Astrocyte (in vitro differentiated cells and primary cell): ENCODE measurements around the gene APOB. TPM values are rescaled to one million over a fixed set of nuclear protein-coding genes. Genes with fewer than 3 reads are reported as not detected.

Source experiments
- DNase-seq: peaks from one replicate; pipeline ENCODE4 v3.0.0-alpha.2; 2010; ENCODE audit warnings: low read depth
- FAIRE-seq: peaks from 2 replicates; lab custom pipeline; 2011; peaks lifted over from hg19 to GRCh38; lab: Jason Lieb, UNC
- H2AFZ ChIP-seq: 2 replicates; pipeline ENCODE4 v1.6.0; 2012; ENCODE audit warnings: low read depth, low read length, inconsistent platforms
- H3K27ac ChIP-seq: 2 replicates; pipeline ENCODE4 v1.5.1; 2011; ENCODE audit warnings: low read depth, low read length, inconsistent platforms
- H3K27me3 ChIP-seq: 2 replicates; pipeline ENCODE4 v1.6.0; 2011; ENCODE audit warnings: low read length, inconsistent platforms; ENCODE audit not compliant: insufficient read depth
- H3K36me3 ChIP-seq: 2 replicates; pipeline ENCODE4 v1.5.1; 2011; ENCODE audit warnings: low read length, inconsistent platforms; ENCODE audit not compliant: insufficient read depth
- H3K4me1 ChIP-seq: 2 replicates; pipeline ENCODE4 v1.5.1; 2011; ENCODE audit warnings: low read length, inconsistent platforms; ENCODE audit not compliant: insufficient read depth
- H3K4me2 ChIP-seq: 2 replicates; pipeline ENCODE4 v1.6.0; 2012; ENCODE audit warnings: low read length, inconsistent platforms
- H3K4me3 ChIP-seq: 2 replicates; pipeline ENCODE4 v1.5.1; 2011; ENCODE audit warnings: low read depth, mild to moderate bottlenecking, low read length, inconsistent platforms; ENCODE audit not compliant: insufficient read depth
- H3K79me2 ChIP-seq: 2 replicates; pipeline ENCODE4 v1.6.0; 2012; ENCODE audit warnings: mild to moderate bottlenecking, low read length, inconsistent platforms; ENCODE audit not compliant: insufficient read depth
- H3K9ac ChIP-seq: 2 replicates; pipeline ENCODE4 v1.6.0; 2012; ENCODE audit warnings: mild to moderate bottlenecking, low read length, inconsistent platforms
- H3K9me3 ChIP-seq: 2 replicates; pipeline ENCODE4 v1.5.1; 2012; ENCODE audit warnings: low read depth, mild to moderate bottlenecking, low read length, inconsistent platforms; ENCODE audit not compliant: insufficient read depth
- H4K20me1 ChIP-seq: 2 replicates; pipeline ENCODE4 v1.6.0; 2012; ENCODE audit warnings: low read length, inconsistent platforms; ENCODE audit not compliant: insufficient read depth
- H3K27ac Mint-ChIP-seq: one replicate; pipeline ENCODE4 v1.8.0; 2021; ENCODE audit warnings: mild to moderate bottlenecking, mixed read lengths; ENCODE audit not compliant: unreplicated experiment
- H3K27me3 Mint-ChIP-seq: one replicate; pipeline ENCODE4 v1.8.0; 2021; ENCODE audit warnings: low read depth, mixed read lengths; ENCODE audit not compliant: unreplicated experiment
- H3K36me3 Mint-ChIP-seq: one replicate; pipeline ENCODE4 v1.8.0; 2021; ENCODE audit warnings: low read depth, mixed read lengths; ENCODE audit not compliant: unreplicated experiment
- H3K4me1 Mint-ChIP-seq: one replicate; pipeline ENCODE4 v1.8.0; 2021; ENCODE audit warnings: low read depth, mixed read lengths; ENCODE audit not compliant: unreplicated experiment
- H3K4me3 Mint-ChIP-seq: one replicate; pipeline ENCODE4 v1.8.0; 2021; ENCODE audit warnings: mild to moderate bottlenecking, moderate library complexity, mixed read lengths; ENCODE audit not compliant: unreplicated experiment
- H3K9me3 Mint-ChIP-seq: one replicate; pipeline ENCODE4 v1.8.0; 2021; ENCODE audit warnings: mild to moderate bottlenecking, mixed read lengths; ENCODE audit not compliant: unreplicated experiment
- EZH2 ChIP-seq: IDR thresholded peaks from 2 replicates; pipeline ENCODE4 v1.6.1; 2012; ENCODE audit warnings: mild to moderate bottlenecking, low read length, inconsistent platforms; ENCODE audit not compliant: insufficient read depth
- total RNA-seq: library from RNA; stranded (reverse); gene quantifications from 2 replicates; pipeline ENCODE4 v1.2.1, GENCODE V29; 2021
- TF ChIP-seq, protein P1 (sequence below): IDR thresholded peaks from 2 replicates; pipeline ENCODE4 v1.5.1; 2011; ENCODE audit warnings: low read depth, mild to moderate bottlenecking, inconsistent platforms, low read length, moderate library complexity; ENCODE audit not compliant: insufficient read depth

Gene APOB
- total RNA-seq, 1 donor from 2014 or later = 0.05 TPM

DNA sequence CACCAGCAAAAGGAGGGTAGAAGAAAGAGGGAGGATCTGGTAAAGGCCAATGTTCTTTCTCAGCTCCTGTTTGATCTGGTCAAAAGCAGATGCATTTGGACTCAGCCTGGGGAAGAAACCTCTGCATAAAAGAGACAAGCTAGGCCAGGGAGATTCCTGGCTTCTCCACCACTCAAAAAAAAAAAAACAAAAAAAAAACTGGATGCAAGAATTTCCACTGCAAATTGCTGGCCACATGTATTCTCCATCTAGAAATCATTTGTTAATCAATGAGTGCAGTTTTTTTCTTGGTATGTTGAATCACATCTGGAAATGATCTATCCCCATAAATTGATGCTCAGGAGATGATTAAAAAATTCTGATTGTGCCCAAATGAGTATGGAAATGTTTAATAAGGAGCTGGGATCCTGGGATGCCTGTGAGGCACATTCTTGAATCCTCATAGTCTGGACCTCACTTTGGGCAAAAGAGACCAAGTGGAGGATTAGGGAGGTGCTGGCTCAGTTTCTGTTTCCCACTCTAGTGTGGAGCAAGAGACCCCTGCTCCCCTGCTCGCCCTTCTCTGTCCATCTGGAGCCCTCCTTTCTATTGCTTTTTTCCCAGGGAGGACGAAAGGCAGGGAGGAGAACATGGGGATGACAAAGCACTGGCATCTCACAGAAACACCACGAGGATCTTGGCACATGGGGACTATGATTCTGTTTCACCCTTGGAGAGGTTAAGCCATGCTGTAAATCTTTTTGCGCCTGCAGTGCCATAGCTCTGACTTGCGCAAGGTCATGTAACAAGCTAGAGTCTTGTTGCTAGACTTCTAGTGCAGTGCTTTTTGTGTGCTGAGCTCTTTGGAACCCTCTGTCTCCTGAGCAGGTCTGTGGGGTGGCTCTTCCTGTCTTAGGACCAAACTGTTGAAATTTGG is 57.6 kb downstream of the APOB start:
- no peaks in the 10 kb centered on the region for H3K36me3 Mint-ChIP-seq
- H3K27me3 Mint-ChIP-seq = peaks cover 37% of the 10 kb centered on the region
- H3K9me3 Mint-ChIP-seq = peaks cover 2% of the 10 kb centered on the region
- no peaks in the 10 kb centered on the region for H4K20me1 ChIP-seq
- no peaks in the 10 kb centered on the region for H3K36me3 ChIP-seq
- no peak overlapping the region for H3K27ac Mint-ChIP-seq
- H3K4me3 Mint-ChIP-seq = no peak overlapping the region
- no peaks in the 10 kb centered on the region for H3K79me2 ChIP-seq
- no peaks in the 10 kb centered on the region for H3K4me1 Mint-ChIP-seq
- H3K4me3 ChIP-seq = no peak overlapping the region
- no peak overlapping the region for H3K27ac ChIP-seq
- DNase-seq = no peak
- H3K9ac ChIP-seq = no peak overlapping the region
- no peak overlapping the region for H3K4me2 ChIP-seq
- H3K27me3 ChIP-seq = peaks cover 2% of the 10 kb centered on the region
- FAIRE-seq = no peak
- no peaks in the 10 kb centered on the region for H3K9me3 ChIP-seq
- no peak overlapping the region for H2AFZ ChIP-seq
- H3K4me1 ChIP-seq = no peaks in the 10 kb centered on the region
- no peak for TF ChIP-seq EZH2

GRCh38 chr2:20985062-20985461 is 58.8 kb downstream of the APOB start:
- Mint-ChIP-seq H3K27me3 (peaks cover 38% of the 10 kb centered on the region), H3K4me1 (no peaks in the 10 kb centered on the region), H3K9me3 (no peaks in the 10 kb centered on the region), H3K27ac (no peak overlapping the region), H3K36me3 (no peaks in the 10 kb centered on the region), H3K4me3 (no peak overlapping the region)
- Histone ChIP-seq H3K9me3 (no peaks in the 10 kb centered on the region), H4K20me1 (no peaks in the 10 kb centered on the region), H3K36me3 (no peaks in the 10 kb centered on the region), H3K79me2 (no peaks in the 10 kb centered on the region), H3K9ac (no peak overlapping the region), H3K4me1 (no peaks in the 10 kb centered on the region), H3K27ac (no peak overlapping the region), H3K4me2 (no peak overlapping the region), H3K4me3 (no peak overlapping the region), H2AFZ (no peak overlapping the region), H3K27me3 (peaks cover 1% of the 10 kb centered on the region)
- FAIRE-seq = no peak
- TF ChIP-seq, protein P1, sequence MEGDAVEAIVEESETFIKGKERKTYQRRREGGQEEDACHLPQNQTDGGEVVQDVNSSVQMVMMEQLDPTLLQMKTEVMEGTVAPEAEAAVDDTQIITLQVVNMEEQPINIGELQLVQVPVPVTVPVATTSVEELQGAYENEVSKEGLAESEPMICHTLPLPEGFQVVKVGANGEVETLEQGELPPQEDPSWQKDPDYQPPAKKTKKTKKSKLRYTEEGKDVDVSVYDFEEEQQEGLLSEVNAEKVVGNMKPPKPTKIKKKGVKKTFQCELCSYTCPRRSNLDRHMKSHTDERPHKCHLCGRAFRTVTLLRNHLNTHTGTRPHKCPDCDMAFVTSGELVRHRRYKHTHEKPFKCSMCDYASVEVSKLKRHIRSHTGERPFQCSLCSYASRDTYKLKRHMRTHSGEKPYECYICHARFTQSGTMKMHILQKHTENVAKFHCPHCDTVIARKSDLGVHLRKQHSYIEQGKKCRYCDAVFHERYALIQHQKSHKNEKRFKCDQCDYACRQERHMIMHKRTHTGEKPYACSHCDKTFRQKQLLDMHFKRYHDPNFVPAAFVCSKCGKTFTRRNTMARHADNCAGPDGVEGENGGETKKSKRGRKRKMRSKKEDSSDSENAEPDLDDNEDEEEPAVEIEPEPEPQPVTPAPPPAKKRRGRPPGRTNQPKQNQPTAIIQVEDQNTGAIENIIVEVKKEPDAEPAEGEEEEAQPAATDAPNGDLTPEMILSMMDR = no peak
- TF ChIP-seq EZH2 = no peak
- DNase-seq = no peak

DNA sequence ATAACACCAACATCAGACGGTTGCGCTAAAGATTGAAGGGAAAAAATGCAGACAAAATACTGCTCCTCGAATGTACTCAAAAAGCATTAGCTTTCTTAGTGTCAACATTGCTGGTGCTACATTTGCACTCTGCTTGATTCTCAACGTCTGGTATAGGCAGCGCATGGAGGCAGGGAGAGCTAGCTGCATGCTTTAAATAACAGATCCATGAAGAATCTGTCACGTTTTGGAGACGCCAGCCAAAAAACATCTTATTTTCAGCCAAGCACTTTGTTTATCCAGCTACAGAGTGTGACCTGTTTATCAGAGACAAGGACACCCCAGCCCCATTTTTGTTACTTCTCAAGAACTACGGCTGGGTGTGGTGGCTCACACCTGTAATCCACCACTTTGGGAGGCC is 59.5 kb downstream of the APOB start:
- no peaks in the 10 kb centered on the region for H3K4me1 Mint-ChIP-seq
- no peak overlapping the region for H3K27ac Mint-ChIP-seq
- Histone ChIP-seq H3K36me3 (no peaks in the 10 kb centered on the region), H4K20me1 (no peaks in the 10 kb centered on the region), H3K4me2 (no peak overlapping the region), H3K27me3 (no peaks in the 10 kb centered on the region), H3K9me3 (no peaks in the 10 kb centered on the region), H3K4me3 (no peak overlapping the region), H3K79me2 (no peaks in the 10 kb centered on the region), H3K4me1 (no peaks in the 10 kb centered on the region), H3K9ac (no peak overlapping the region), H3K27ac (no peak overlapping the region), H2AFZ (no peak overlapping the region)
- no peaks in the 10 kb centered on the region for H3K9me3 Mint-ChIP-seq
- FAIRE-seq (no peak), DNase-seq (no peak)
- H3K36me3 Mint-ChIP-seq = no peaks in the 10 kb centered on the region
- no peak overlapping the region for H3K4me3 Mint-ChIP-seq
- peaks cover 38% of the 10 kb centered on the region for H3K27me3 Mint-ChIP-seq
- TF ChIP-seq, protein P1 = no peak
- TF ChIP-seq EZH2 = no peak
